ENCODE data around the gene TPRG1L. TPM values are rescaled to one million over a fixed set of nuclear protein-coding genes. Genes with fewer than 3 reads are reported as not detected.

Gene TPRG1L
- total RNA-seq, 1 experiment from 2014 or later = 24.0 TPM

DNA sequence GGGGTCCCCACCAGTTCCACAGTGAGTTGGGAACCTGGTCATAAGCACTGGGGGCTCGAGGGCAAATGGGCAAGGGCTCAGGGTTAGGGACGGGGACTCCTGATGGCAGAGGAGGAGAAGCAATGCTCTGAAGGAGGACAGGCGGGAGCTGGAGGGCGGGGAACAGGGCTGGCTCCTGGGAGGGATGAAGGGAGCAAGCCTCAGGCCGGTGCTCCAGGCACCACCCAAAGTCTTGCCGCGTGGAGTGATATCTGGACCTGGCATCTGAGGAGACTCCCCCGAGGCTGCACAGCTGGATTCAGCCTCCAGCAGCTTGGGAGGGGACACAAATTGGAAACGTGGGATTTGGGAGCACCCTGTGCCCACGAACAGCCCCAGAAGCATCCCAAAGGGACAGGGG is 24.5 kb upstream of the TPRG1L start:
- Histone ChIP-seq H3K27me3 (ENCODE audit: insufficient read depth, low read length) (no peaks in the 10 kb centered on the region), H3K4ac (ENCODE audit: low read depth, low read length) (no peak overlapping the region), H4K20me1 (ENCODE audit: control insufficient read depth, insufficient read depth, insufficient read length) (no peaks in the 10 kb centered on the region), H3K23me2 (ENCODE audit: insufficient read length, low read depth, low read length, poor library complexity, severe bottlenecking) (no peaks in the 10 kb centered on the region), H2BK5ac (ENCODE audit: insufficient read length, low read length) (no peak overlapping the region), H3K9ac (ENCODE audit: extremely low read depth, insufficient read length, low read length) (no peak overlapping the region), H4K91ac (ENCODE audit: insufficient read length, low read depth, low read length) (no peak overlapping the region), H3K9me3 (ENCODE audit: control insufficient read depth, low read depth, low read length) (no peaks in the 10 kb centered on the region), H4K5ac (ENCODE audit: insufficient read length, low read depth, low read length) (no peak overlapping the region), H2BK20ac (ENCODE audit: low read depth, low read length, poor library complexity, severe bottlenecking) (no peak overlapping the region), H3K27ac (ENCODE audit: insufficient read length, low read depth, low read length) (no peak overlapping the region), H3K4me2 (ENCODE audit: insufficient read depth, insufficient read length, low read length) (no peak overlapping the region), H3K18ac (ENCODE audit: insufficient read length, low read depth, low read length) (no peak overlapping the region), H2BK15ac (ENCODE audit: low read depth, low read length) (no peak overlapping the region), H4K8ac (replicated peaks; ENCODE audit: insufficient read length, low read depth, low read length) (no peak overlapping the region), H3K23ac (ENCODE audit: insufficient read length, low read depth, low read length) (no peak overlapping the region), H3K79me2 (ENCODE audit: insufficient read depth, low read length) (no peaks in the 10 kb centered on the region), H2AK5ac (ENCODE audit: insufficient read length, low read length) (no peak overlapping the region), H2BK12ac (ENCODE audit: insufficient read length, low read depth, low read length) (no peak overlapping the region), H2AFZ (ENCODE audit: low read length) (no peak overlapping the region), H3K4me1 (ENCODE audit: insufficient read depth, low read length) (peaks cover 3% of the 10 kb centered on the region; the same call in 1 of the 2 replicates), H3K79me1 (ENCODE audit: insufficient read depth, low read depth, low read length, poor library complexity, severe bottlenecking) (no peaks in the 10 kb centered on the region), H3K56ac (ENCODE audit: insufficient read length, low read depth, low read length) (no peak overlapping the region), H2BK120ac (ENCODE audit: low read depth, low read length, poor library complexity, severe bottlenecking) (no peak overlapping the region), H3T11ph (ENCODE audit: low read length) (no peak overlapping the region), H3K14ac (ENCODE audit: insufficient read depth, low read length) (no peak overlapping the region)
- WGBS (ENCODE audit: extremely low coverage, insufficient read length, low lambda C conversion rate) = no CpG with 5 or more reads among the region's 10 CpGs
- Mint-ChIP-seq H3K4me3 (no peak overlapping the region), H3K27me3 (ENCODE audit: low read depth) (no peaks in the 10 kb centered on the region), H3K27ac (peak overlapping the region in 1 of 3 experiments; percentile 62; a peak in 2 of 7 replicates), H3K4me1 (peaks cover 13 to 18% of the 10 kb centered on the region in 2 experiments), H3K9me3 (no peaks in the 10 kb centered on the region), H3K36me3 (ENCODE audit: insufficient read depth in 1 of 3, low read depth in 3 of 3) (no peaks in the 10 kb centered on the region; a peak in 2 of 7 replicates)
- no peak for DNase-seq
- no peak for TF ChIP-seq CTCF (conservative IDR thresholded peaks at IDR 0.05)

Data from H9 (cell line).